ENCODE measurements around the gene ZNF577.

DNA sequence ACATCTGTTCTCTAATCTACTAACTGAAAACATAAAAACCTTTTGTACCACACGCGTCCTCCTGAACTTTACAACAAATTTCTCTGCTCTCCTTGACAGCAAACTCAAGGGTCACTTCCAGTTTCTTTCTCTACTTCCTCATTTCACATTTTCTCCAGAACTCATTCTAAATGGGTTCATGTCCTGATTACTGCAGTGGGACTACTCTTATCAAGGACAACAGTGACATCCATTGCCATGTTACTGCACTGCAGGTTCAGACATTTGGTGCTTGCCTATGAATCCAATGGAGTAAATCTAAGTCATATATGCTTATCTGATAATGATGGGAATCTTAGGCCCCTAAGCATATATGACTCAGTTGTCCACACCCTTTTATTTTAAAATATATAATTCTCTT, 57.5 kb downstream of the ZNF577 start:
- TF ChIP-seq, protein P1, sequence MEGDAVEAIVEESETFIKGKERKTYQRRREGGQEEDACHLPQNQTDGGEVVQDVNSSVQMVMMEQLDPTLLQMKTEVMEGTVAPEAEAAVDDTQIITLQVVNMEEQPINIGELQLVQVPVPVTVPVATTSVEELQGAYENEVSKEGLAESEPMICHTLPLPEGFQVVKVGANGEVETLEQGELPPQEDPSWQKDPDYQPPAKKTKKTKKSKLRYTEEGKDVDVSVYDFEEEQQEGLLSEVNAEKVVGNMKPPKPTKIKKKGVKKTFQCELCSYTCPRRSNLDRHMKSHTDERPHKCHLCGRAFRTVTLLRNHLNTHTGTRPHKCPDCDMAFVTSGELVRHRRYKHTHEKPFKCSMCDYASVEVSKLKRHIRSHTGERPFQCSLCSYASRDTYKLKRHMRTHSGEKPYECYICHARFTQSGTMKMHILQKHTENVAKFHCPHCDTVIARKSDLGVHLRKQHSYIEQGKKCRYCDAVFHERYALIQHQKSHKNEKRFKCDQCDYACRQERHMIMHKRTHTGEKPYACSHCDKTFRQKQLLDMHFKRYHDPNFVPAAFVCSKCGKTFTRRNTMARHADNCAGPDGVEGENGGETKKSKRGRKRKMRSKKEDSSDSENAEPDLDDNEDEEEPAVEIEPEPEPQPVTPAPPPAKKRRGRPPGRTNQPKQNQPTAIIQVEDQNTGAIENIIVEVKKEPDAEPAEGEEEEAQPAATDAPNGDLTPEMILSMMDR (IDR thresholded peaks at IDR 0.05), result no peak
- TF ChIP-seq POLR2A (IDR thresholded peaks at IDR 0.05), result no peak
- no peak for TF ChIP-seq POLR2AphosphoS5 (IDR thresholded peaks at IDR 0.05)
